Right lobe of liver (tissue), 6 donors: ENCODE results near the gene C2orf80. TPM values are rescaled to one million over a fixed set of nuclear protein-coding genes. Genes with fewer than 3 reads are reported as not detected.

ENCODE experiments used
- ATAC-seq, 4 donors: fragments of 200-7000 bp; cut with Tn5 transposase; one replicate each; pipeline ENCODE4 v1.9.1; 2020; ENCODE audit warnings: mild to moderate bottlenecking in 4 of 4, moderate library complexity in 4 of 4
- DNase-seq, 3 donors: peaks; one replicate each; pipeline ENCODE4 v3.0.0-alpha.2; 2020
- H3K27ac ChIP-seq, 3 donors: fragments of 200-600 bp; one replicate each; pipeline ENCODE4 v1.8.0; 2022
- H3K27me3 ChIP-seq, 2 donors: fragments of 200-600 bp; one replicate each; pipeline ENCODE4 v1.8.0; 2022
- H3K36me3 ChIP-seq, 4 donors: fragments of 200-600 bp; sonication (generic) in 1 of 4; one replicate each; pipeline versions ENCODE4 v1.5.1 to v1.8.0; 2017 to 2022; ENCODE audit warnings: control low read depth in 1 of 4
- H3K4me1 ChIP-seq, 4 donors: fragments of 200-600 bp; sonication (generic) in 1 of 4; one replicate each; pipeline versions ENCODE4 v1.5.1 to v1.8.0; 2017 to 2022; ENCODE audit warnings: control low read depth in 1 of 4
- H3K4me3 ChIP-seq, 3 donors: fragments of 200-600 bp; one replicate each; pipeline ENCODE4 v1.8.0; 2022
- H3K9me3 ChIP-seq, 4 donors: fragments of 200-600 bp; sonication (generic) in 1 of 4; one replicate each; pipeline versions ENCODE4 v1.5.1 to v1.8.0; 2017 to 2022; ENCODE audit warnings: control low read depth in 1 of 4
- POLR2A ChIP-seq: fragments of 450-650 bp; IDR thresholded peaks from one replicate; pipeline ENCODE4 v1.6.1; 2017; ENCODE audit warnings: antibody characterized with exemption, mild to moderate bottlenecking
- WGBS: methylation state at CpG from one replicate; pipeline ENCODE4 v1.1.6; 2018; ENCODE audit warnings: low coverage, low lambda C conversion rate; ENCODE audit not compliant: insufficient coverage; ENCODE audit errors: missing lambda C conversion rate; 5-methylcytosine and 5-hydroxymethylcytosine counted together
- intact Hi-C, 2 donors: fragments of 100-400 bp; cut with DNase I; formaldehyde crosslinking; loops; one replicate each; pipeline versions ENCODE4 v1.11.2 to v1.14.1; 2022
- total RNA-seq, 6 experiments: library from RNA; depleted of rRNA in 2 of 6; stranded (reverse); fragments of >200 nt in 2 of 6; fragmentation: NEBNext Ultra II Directional in 3 of 6; extraction: Animal tissue kit (Norgen Biotek cat#: 25700) in 3 of 6; gene quantifications; one replicate each; pipeline versions ENCODE4 v1.1.0 to v1.2.4, GENCODE V29; 2016 to 2023
- TF ChIP-seq, protein P1 (sequence below), 4 donors: fragments of 200-600 bp in 3 of 4; fragments of 450-650 bp in 1 of 4; IDR thresholded peaks; one replicate each; pipeline versions ENCODE4 v1.5.1 to v1.8.0; 2016 to 2022; ENCODE audit warnings: antibody characterized with exemption in 4 of 4, mild to moderate bottlenecking in 2 of 4
- donor health status: DM: no; HTN: yes; CAD: no.
- donor health status: DM: no; HTN: no; CAD: no.
- donor health status: DM: no; HTN: no; CAD: no.
- donor health status: DM: no; HTN: yes; CAD: no.
- donor health status: DM: no; HTN: yes; CAD: no.

C2orf80 gene
- total RNA-seq, 6 experiments from 2014 or later: not detected

GRCh38 chr2:208136716-208137094 is 53.1 kb downstream of the C2orf80 start:
- DNase-seq (no peak), ATAC-seq (no peak)
- WGBS: no CpG with 5 or more reads among the region's 2 CpGs
- Histone ChIP-seq H3K4me3 (no peak overlapping the region), H3K27me3 (no peaks in the 10 kb centered on the region), H3K9me3 (no peaks in the 10 kb centered on the region), H3K36me3 (no peaks in the 10 kb centered on the region), H3K4me1 (no peaks in the 10 kb centered on the region), H3K27ac (no peak overlapping the region)
- TF ChIP-seq, protein P1, sequence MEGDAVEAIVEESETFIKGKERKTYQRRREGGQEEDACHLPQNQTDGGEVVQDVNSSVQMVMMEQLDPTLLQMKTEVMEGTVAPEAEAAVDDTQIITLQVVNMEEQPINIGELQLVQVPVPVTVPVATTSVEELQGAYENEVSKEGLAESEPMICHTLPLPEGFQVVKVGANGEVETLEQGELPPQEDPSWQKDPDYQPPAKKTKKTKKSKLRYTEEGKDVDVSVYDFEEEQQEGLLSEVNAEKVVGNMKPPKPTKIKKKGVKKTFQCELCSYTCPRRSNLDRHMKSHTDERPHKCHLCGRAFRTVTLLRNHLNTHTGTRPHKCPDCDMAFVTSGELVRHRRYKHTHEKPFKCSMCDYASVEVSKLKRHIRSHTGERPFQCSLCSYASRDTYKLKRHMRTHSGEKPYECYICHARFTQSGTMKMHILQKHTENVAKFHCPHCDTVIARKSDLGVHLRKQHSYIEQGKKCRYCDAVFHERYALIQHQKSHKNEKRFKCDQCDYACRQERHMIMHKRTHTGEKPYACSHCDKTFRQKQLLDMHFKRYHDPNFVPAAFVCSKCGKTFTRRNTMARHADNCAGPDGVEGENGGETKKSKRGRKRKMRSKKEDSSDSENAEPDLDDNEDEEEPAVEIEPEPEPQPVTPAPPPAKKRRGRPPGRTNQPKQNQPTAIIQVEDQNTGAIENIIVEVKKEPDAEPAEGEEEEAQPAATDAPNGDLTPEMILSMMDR (IDR thresholded peaks at IDR 0.05): no peak
- no peak for TF ChIP-seq POLR2A
- intact Hi-C loops: no loop called here

GRCh38 chr2:208135794-208136715 is 53.8 kb downstream of the C2orf80 start:
- DNase-seq (peak in 1 of 3 donors; percentile 34), ATAC-seq (peak; percentile 79 to 100 (median 95))
- TF ChIP-seq POLR2A: no peak
- TF ChIP-seq, protein P1 (IDR thresholded peaks at IDR 0.05): no peak
- no peaks in the 10 kb centered on the region for H3K9me3 ChIP-seq
- H3K27me3 ChIP-seq: no peaks in the 10 kb centered on the region
- no peaks in the 10 kb centered on the region for H3K36me3 ChIP-seq
- intact Hi-C loops: no loop called here
- 69% methylated on average over 8 of the region's 11 CpGs for WGBS
- H3K4me1 ChIP-seq: no peaks in the 10 kb centered on the region
- no peak overlapping the region for H3K27ac ChIP-seq
- H3K4me3 ChIP-seq: no peak overlapping the region

DNA sequence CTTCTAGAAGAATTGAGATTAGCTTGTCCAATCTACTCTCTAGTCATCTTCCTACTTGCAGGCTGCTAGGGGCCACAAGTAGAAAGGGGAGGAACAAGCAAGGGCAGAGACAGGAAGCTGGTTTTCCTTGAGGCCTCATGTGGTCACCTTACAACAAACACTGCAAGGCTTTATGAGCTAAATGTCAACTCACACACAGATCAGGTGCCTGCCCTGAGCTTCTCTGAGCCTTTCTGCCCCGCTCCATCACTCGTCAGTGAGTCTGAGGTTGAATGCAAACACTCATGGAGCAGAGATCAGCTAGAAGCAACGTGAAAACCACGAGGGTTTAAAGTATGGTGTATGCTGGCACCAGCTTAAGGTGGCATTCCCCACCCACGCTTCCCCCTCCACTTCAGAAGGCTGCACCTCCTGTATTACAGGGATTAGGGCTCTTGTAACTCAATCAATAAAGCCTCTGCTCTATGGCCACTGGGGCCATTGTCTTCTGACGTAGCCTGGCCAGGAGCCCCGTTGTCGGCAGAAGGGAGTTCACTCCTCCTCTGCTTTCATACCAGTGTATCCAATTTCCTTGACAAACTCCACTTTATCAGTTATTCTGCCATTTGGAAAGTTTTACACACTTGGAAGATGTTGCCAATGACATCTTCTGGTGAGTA is 54.8 kb downstream of the C2orf80 start:
- TF ChIP-seq, protein P1 (IDR thresholded peaks at IDR 0.05): no peak
- no peak for TF ChIP-seq POLR2A
- no peaks in the 10 kb centered on the region for H3K36me3 ChIP-seq
- H3K27me3 ChIP-seq: no peaks in the 10 kb centered on the region
- no peak overlapping the region for H3K4me3 ChIP-seq
- 65% methylated on average over 6 of the region's 8 CpGs for WGBS
- no peak overlapping the region for H3K27ac ChIP-seq
- H3K4me1 ChIP-seq: no peaks in the 10 kb centered on the region
- DNase-seq (no peak), ATAC-seq (peak in 1 of 4 donors; percentile 16)
- H3K9me3 ChIP-seq: no peaks in the 10 kb centered on the region
- intact Hi-C loops: no loop called here

DNA sequence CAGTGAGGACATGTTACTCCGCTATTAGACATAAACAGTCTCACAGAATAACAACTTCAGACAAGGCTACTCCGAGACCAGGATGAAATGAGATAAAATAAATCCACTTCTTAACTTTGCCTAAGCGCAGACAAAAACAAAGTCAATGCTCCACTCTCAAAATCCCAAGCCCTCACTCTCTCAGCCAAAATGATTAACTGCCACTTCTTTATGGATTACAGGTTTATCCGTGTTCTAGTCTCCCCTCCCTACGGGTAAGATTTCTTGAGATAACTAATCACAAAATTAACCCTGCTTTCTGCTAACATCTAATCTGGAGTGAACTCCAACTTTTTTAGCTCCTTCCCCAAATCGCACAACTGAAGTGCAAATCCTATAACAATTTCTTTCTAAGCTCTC is 59.1 kb downstream of the C2orf80 start:
- H3K9me3 ChIP-seq: no peaks in the 10 kb centered on the region
- DNase-seq (no peak), ATAC-seq (no peak)
- no peaks in the 10 kb centered on the region for H3K36me3 ChIP-seq
- WGBS: 89% methylated on average over 6 of the region's 6 CpGs
- H3K27ac ChIP-seq: no peak overlapping the region
- H3K4me1 ChIP-seq: no peaks in the 10 kb centered on the region
- H3K4me3 ChIP-seq: no peak overlapping the region
- intact Hi-C loops: no loop called here
- no peak for TF ChIP-seq POLR2A
- TF ChIP-seq, protein P1 (IDR thresholded peaks at IDR 0.05): no peak
- no peaks in the 10 kb centered on the region for H3K27me3 ChIP-seq
